GM12878 (cell line): ENCODE measurements around the gene CHRM2. TPM values are rescaled to one million over a fixed set of nuclear protein-coding genes. Genes with fewer than 3 reads are reported as not detected.

Experiments used
- ATAC-seq: fragments of 200-7000 bp; cut with Tn5 transposase; 3 replicates; pipeline ENCODE4 v1.9.1; 2020; ENCODE audit warnings: mild to moderate bottlenecking, moderate library complexity
- BruUV-seq: library from RNA; stranded (reverse); fragments of 400-500 nt; replicated peaks from 2 replicates; lab custom pipeline; 2021; lab: Mats Ljungman, UMichigan
- CTCF ChIA-PET: fragments of 300-600 bp; sonication (Branson Sonifier 250); formaldehyde crosslinking; extraction: SDS; loops from one replicate; lab custom pipeline; 2021; ENCODE audit warnings: inconsistent platforms; lab: Yijun Ruan, JAX
- POLR2A ChIA-PET: fragments of 350-600 bp; formaldehyde crosslinking; extraction: SDS; loops from one replicate; lab custom pipeline; 2021; ENCODE audit warnings: inconsistent platforms; lab: Charles Lee
- RAD21 ChIA-PET: fragments of 300-600 bp; sonication (Branson Sonifier 250); formaldehyde crosslinking; loops from one replicate; lab custom pipeline; 2023; ENCODE audit warnings: antibody characterized with exemption; ENCODE audit not compliant: unreplicated experiment; lab: Charles Lee
- SMC1A ChIA-PET: fragments of 300-600 bp; sonication (Branson Sonifier 250); formaldehyde crosslinking; loops from one replicate; lab custom pipeline; 2023; ENCODE audit not compliant: unreplicated experiment, uncharacterized antibody; lab: Charles Lee
- DNase-seq: peaks from one replicate; pipeline ENCODE4 v3.0.0-alpha.2; 2011; ENCODE audit warnings: low read depth, low spot score
- FAIRE-seq: peaks from 3 replicates; lab custom pipeline; 2011; peaks lifted over from hg19 to GRCh38; lab: Jason Lieb, UNC
- H2AFZ ChIP-seq: 2 replicates; pipeline ENCODE4 v1.6.0; 2011; ENCODE audit warnings: low read depth, low read length, control low read depth; ENCODE audit not compliant: control insufficient read depth
- H3K27ac ChIP-seq: 2 replicates; pipeline ENCODE4 v1.5.1; 2011; ENCODE audit warnings: control low read depth; ENCODE audit not compliant: control insufficient read depth, insufficient read depth
- H3K27me3 ChIP-seq, 2 experiments: replicated peaks in 1 of 2; 2 replicates each; pipeline versions ENCODE4 v1.6.0 to v1.6.1; 2011; ENCODE audit warnings: low read length in 1 of 2; ENCODE audit not compliant: control insufficient read depth in 2 of 2, insufficient read depth in 2 of 2
- H3K36me3 ChIP-seq, 2 experiments: 2 replicates each; pipeline ENCODE4 v1.5.1; 2011; ENCODE audit warnings: low read length in 1 of 2; ENCODE audit not compliant: control insufficient read depth in 2 of 2, insufficient read depth in 2 of 2
- H3K4me1 ChIP-seq: 2 replicates; pipeline ENCODE4 v1.6.1; 2011; ENCODE audit warnings: mild to moderate bottlenecking, low read length, moderate library complexity, mixed read lengths; ENCODE audit not compliant: control insufficient read depth, insufficient read depth
- H3K4me2 ChIP-seq: 2 replicates; pipeline ENCODE4 v1.6.0; 2011; ENCODE audit warnings: control low read depth; ENCODE audit not compliant: control insufficient read depth, insufficient read depth
- H3K4me3 ChIP-seq: fragments of 200-600 bp; sonication (generic); 2 replicates; pipeline ENCODE4 v1.5.1; 2016
- H3K79me2 ChIP-seq: 2 replicates; pipeline ENCODE4 v1.6.0; 2011; ENCODE audit warnings: low read length; ENCODE audit not compliant: control insufficient read depth, insufficient read depth
- H3K9ac ChIP-seq: 2 replicates; pipeline ENCODE4 v1.8.0; 2011; ENCODE audit warnings: low read length, control low read depth, mixed read lengths; ENCODE audit not compliant: control insufficient read depth, insufficient read depth
- H3K9me3 ChIP-seq: replicated peaks from 3 replicates; pipeline ENCODE4 v1.5.1; 2011; ENCODE audit warnings: mild to moderate bottlenecking, low read length; ENCODE audit not compliant: control insufficient read depth, insufficient read depth
- H4K20me1 ChIP-seq: 2 replicates; pipeline ENCODE4 v1.6.0; 2011; ENCODE audit not compliant: control insufficient read depth, insufficient read depth
- CHD2 ChIP-seq: IDR thresholded peaks from 2 replicates; pipeline ENCODE4 v1.6.1; 2011; ENCODE audit warnings: low read depth, low read length, improper control_type of control experiment, borderline replicate concordance
- CREM ChIP-seq: IDR thresholded peaks from 2 replicates; pipeline ENCODE4 v1.6.1; 2014; ENCODE audit warnings: antibody characterized with exemption, low read depth
- DPF2 ChIP-seq: fragments of 450-650 bp; IDR thresholded peaks from 2 replicates; pipeline ENCODE4 v1.6.1; 2017; ENCODE audit warnings: mild to moderate bottlenecking
- EED ChIP-seq: sonication (generic); IDR thresholded peaks from 2 replicates; pipeline ENCODE4 v1.6.1; 2016; ENCODE audit warnings: antibody characterized with exemption, low read depth
- EGR1 ChIP-seq, 2 experiments: IDR thresholded peaks; 1 replicate in 1 of 2; 2 replicates in 1 of 2; pipeline ENCODE4 v1.6.1; 2011 to 2012; ENCODE audit warnings: low read depth in 2 of 2, low read length in 2 of 2, borderline replicate concordance in 1 of 2, mild to moderate bottlenecking in 1 of 2, moderate library complexity in 1 of 2
- ESRRA ChIP-seq: IDR thresholded peaks from 2 replicates; pipeline ENCODE4 v1.6.1; 2012; ENCODE audit warnings: mild to moderate bottlenecking, low read length, improper control_type of control experiment
- FOXM1 ChIP-seq: IDR thresholded peaks from 2 replicates; pipeline ENCODE4 v1.6.1; 2012; ENCODE audit warnings: low read depth, mild to moderate bottlenecking, inconsistent platforms, low read length, moderate library complexity
- POLR2AphosphoS2 ChIP-seq: IDR thresholded peaks from 2 replicates; pipeline ENCODE4 v1.6.1; 2011; ENCODE audit warnings: low read depth, mild to moderate bottlenecking, low read length, improper control_type of control experiment, moderate library complexity
- POLR2AphosphoS5 ChIP-seq: IDR thresholded peaks from 2 replicates; pipeline ENCODE4 v1.6.1; 2011; ENCODE audit warnings: mild to moderate bottlenecking, low read length, inconsistent platforms
- RELA ChIP-seq: fragments of 450-650 bp; IDR thresholded peaks from 2 replicates; pipeline ENCODE4 v1.8.0; 2014; ENCODE audit warnings: borderline replicate concordance; ENCODE audit not compliant: partially characterized antibody
- RUNX3 ChIP-seq: IDR thresholded peaks from 2 replicates; pipeline ENCODE4 v1.6.1; 2012; ENCODE audit warnings: low read length, inconsistent platforms
- SMC3 ChIP-seq: IDR thresholded peaks from 2 replicates; pipeline ENCODE4 v1.6.1; 2011; ENCODE audit warnings: low read length, improper control_type of control experiment, borderline replicate concordance
- SUPT20H ChIP-seq: IDR thresholded peaks from 2 replicates; pipeline ENCODE4 v1.6.1; 2011; ENCODE audit warnings: low read depth, mild to moderate bottlenecking, low read length, moderate library complexity, borderline replicate concordance; ENCODE audit not compliant: control insufficient read depth
- TBL1XR1 ChIP-seq: IDR thresholded peaks from 2 replicates; pipeline ENCODE4 v1.6.1; 2012; ENCODE audit warnings: low read depth, low read length, improper control_type of control experiment
- WGBS: methylation state at CpG from one replicate; pipeline ENCODE4 v1.1.6; 2016; ENCODE audit warnings: low lambda C conversion rate; ENCODE audit not compliant: insufficient replicate concordance, insufficient coverage; ENCODE audit errors: missing lambda C conversion rate; 5-methylcytosine and 5-hydroxymethylcytosine counted together
- in situ Hi-C: fragments of 300-500 bp; cut with MboI; formaldehyde crosslinking; loops from 9 replicates; pipeline ENCODE4 v1.14.3; 2018; ENCODE audit warnings: mixed read lengths
- intact Hi-C: fragments of 100-400 bp; cut with micrococcal nuclease; formaldehyde crosslinking; loops from one replicate; pipeline ENCODE4 v1.14.2; 2022; ENCODE audit not compliant: unreplicated experiment
- polyA plus RNA-seq, 11 experiments: library from polyadenylated mRNA; depleted of rRNA in 4 of 11; unstranded in 6 of 11; stranded (reverse) in 5 of 11; fragments of >200 nt; fragmentation: Nextera tagmentation in 4 of 11; fragmentation: Illumina TruSeq in 1 of 11; extraction: Ambion mirVana in 4 of 11; extraction: Trizol in 1 of 11; gene quantifications; 1 replicate in 1 of 11; 2 replicates in 10 of 11; pipeline versions ENCODE4 v1.2.1 to v1.2.3, GENCODE V29; 2011 to 2016; ENCODE audit warnings: inconsistent platforms in 2 of 11, missing spikeins in 2 of 11, low read depth in 1 of 11
- total RNA-seq, 4 experiments: library from RNA; depleted of rRNA in 3 of 4; stranded (reverse); fragments of >200 nt in 3 of 4; fragmentation: Illumina TruSeq in 1 of 4; extraction: Trizol in 1 of 4; gene quantifications; 2 replicates each; pipeline versions ENCODE4 v1.2.1 to v1.2.3, GENCODE V29; 2013 to 2021
- TF ChIP-seq, protein P1 (sequence below): IDR thresholded peaks from 2 replicates; pipeline ENCODE4 v1.6.1; 2012; ENCODE audit warnings: low read depth, low read length, improper control_type of control experiment
- TF ChIP-seq, protein P2 (sequence below): IDR thresholded peaks from 2 replicates; pipeline ENCODE4 v1.6.1; 2012; ENCODE audit warnings: low read length, inconsistent platforms
- TF ChIP-seq, protein P3 (sequence below): IDR thresholded peaks from 2 replicates; pipeline ENCODE4 v1.6.1; 2012; ENCODE audit warnings: improper control_type of control experiment, low read depth, low read length; ENCODE audit not compliant: insufficient replicate concordance

CHRM2 gene
- total and polyA plus RNA-seq, 10 of the 15 experiments (the other 5 are each of a cell fraction or from before 2014, with no cell fraction given) = 0.05 TPM; not detected in 9

GRCh38 chr7:136894789-136895188 is 26.3 kb downstream of the CHRM2 start:
- CTCF ChIA-PET = no interaction called here
- in situ Hi-C loops = no loop called here

More at GRCh38 chr7:136894789-136895188, 26.3 kb downstream of the CHRM2 start:
- DNase-seq (no peak), ATAC-seq (no peak), FAIRE-seq (no peak)
- ChIA-PET SMC1A (no interaction called here), RAD21 (no interaction called here), POLR2A (no interaction called here)
- Histone ChIP-seq H3K9ac (no peak overlapping the region), H3K79me2 (no peaks in the 10 kb centered on the region), H3K27me3 (no peaks in the 10 kb centered on the region; a peak in 1 of 4 replicates), H3K4me3 (no peak overlapping the region), H3K27ac (no peak overlapping the region), H4K20me1 (no peaks in the 10 kb centered on the region), H3K4me2 (no peak overlapping the region), H2AFZ (no peak overlapping the region), H3K9me3 (no peaks in the 10 kb centered on the region), H3K36me3 (no peaks in the 10 kb centered on the region), H3K4me1 (no peaks in the 10 kb centered on the region)
- intact Hi-C loops = no loop called here
- BruUV-seq = no TSS peak
- 22% methylated on average over 2 of the region's 2 CpGs for WGBS
- no peak for TF ChIP-seq POLR2AphosphoS2
- no peak for TF ChIP-seq DPF2
- no peak for TF ChIP-seq ESRRA
- TF ChIP-seq, protein P1, sequence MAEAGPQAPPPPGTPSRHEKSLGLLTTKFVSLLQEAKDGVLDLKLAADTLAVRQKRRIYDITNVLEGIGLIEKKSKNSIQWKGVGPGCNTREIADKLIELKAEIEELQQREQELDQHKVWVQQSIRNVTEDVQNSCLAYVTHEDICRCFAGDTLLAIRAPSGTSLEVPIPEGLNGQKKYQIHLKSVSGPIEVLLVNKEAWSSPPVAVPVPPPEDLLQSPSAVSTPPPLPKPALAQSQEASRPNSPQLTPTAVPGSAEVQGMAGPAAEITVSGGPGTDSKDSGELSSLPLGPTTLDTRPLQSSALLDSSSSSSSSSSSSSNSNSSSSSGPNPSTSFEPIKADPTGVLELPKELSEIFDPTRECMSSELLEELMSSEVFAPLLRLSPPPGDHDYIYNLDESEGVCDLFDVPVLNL = no peak
- TF ChIP-seq SUPT20H = no peak
- no peak for TF ChIP-seq EGR1 (IDR thresholded peaks at IDR 0.05; ENCODE audit: borderline replicate concordance in 1 of 2, low read depth in 2 of 2, low read length in 2 of 2)
- TF ChIP-seq CHD2 = no peak
- no peak for TF ChIP-seq EED
- no peak for TF ChIP-seq SMC3
- no peak for TF ChIP-seq POLR2AphosphoS5
- TF ChIP-seq, protein P2, sequence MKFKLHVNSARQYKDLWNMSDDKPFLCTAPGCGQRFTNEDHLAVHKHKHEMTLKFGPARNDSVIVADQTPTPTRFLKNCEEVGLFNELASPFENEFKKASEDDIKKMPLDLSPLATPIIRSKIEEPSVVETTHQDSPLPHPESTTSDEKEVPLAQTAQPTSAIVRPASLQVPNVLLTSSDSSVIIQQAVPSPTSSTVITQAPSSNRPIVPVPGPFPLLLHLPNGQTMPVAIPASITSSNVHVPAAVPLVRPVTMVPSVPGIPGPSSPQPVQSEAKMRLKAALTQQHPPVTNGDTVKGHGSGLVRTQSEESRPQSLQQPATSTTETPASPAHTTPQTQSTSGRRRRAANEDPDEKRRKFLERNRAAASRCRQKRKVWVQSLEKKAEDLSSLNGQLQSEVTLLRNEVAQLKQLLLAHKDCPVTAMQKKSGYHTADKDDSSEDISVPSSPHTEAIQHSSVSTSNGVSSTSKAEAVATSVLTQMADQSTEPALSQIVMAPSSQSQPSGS = no peak
- TF ChIP-seq, protein P3, sequence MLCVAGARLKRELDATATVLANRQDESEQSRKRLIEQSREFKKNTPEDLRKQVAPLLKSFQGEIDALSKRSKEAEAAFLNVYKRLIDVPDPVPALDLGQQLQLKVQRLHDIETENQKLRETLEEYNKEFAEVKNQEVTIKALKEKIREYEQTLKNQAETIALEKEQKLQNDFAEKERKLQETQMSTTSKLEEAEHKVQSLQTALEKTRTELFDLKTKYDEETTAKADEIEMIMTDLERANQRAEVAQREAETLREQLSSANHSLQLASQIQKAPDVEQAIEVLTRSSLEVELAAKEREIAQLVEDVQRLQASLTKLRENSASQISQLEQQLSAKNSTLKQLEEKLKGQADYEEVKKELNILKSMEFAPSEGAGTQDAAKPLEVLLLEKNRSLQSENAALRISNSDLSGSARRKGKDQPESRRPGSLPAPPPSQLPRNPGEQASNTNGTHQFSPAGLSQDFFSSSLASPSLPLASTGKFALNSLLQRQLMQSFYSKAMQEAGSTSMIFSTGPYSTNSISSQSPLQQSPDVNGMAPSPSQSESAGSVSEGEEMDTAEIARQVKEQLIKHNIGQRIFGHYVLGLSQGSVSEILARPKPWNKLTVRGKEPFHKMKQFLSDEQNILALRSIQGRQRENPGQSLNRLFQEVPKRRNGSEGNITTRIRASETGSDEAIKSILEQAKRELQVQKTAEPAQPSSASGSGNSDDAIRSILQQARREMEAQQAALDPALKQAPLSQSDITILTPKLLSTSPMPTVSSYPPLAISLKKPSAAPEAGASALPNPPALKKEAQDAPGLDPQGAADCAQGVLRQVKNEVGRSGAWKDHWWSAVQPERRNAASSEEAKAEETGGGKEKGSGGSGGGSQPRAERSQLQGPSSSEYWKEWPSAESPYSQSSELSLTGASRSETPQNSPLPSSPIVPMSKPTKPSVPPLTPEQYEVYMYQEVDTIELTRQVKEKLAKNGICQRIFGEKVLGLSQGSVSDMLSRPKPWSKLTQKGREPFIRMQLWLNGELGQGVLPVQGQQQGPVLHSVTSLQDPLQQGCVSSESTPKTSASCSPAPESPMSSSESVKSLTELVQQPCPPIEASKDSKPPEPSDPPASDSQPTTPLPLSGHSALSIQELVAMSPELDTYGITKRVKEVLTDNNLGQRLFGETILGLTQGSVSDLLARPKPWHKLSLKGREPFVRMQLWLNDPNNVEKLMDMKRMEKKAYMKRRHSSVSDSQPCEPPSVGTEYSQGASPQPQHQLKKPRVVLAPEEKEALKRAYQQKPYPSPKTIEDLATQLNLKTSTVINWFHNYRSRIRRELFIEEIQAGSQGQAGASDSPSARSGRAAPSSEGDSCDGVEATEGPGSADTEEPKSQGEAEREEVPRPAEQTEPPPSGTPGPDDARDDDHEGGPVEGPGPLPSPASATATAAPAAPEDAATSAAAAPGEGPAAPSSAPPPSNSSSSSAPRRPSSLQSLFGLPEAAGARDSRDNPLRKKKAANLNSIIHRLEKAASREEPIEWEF = no peak
- no peak for TF ChIP-seq RELA
- TF ChIP-seq TBL1XR1 = no peak
- no peak for TF ChIP-seq CREM
- no peak for TF ChIP-seq RUNX3
- TF ChIP-seq FOXM1 = no peak
